ENCODE data around the gene MCF2L. TPM values are rescaled to one million over a fixed set of nuclear protein-coding genes. Genes with fewer than 3 reads are reported as not detected.

MCF2L gene
- polyA plus RNA-seq, 2 donors: 10.9 to 19.4 TPM

- no peaks in the 10 kb centered on the region for H3K9me3 ChIP-seq (ENCODE audit: control insufficient read depth in 2 of 2, insufficient read depth in 1 of 2, low read depth in 1 of 2, low read length in 1 of 2)
- H3K36me3 ChIP-seq (ENCODE audit: control insufficient read depth in 2 of 2, insufficient read depth in 2 of 2, low read length in 1 of 2): peaks cover 0 to 28% of the 10 kb centered on the region in 2 donors
- H3K4me3 ChIP-seq (ENCODE audit: low read depth in 1 of 2, low read length in 2 of 2): no peak overlapping the region
- H3K4me1 ChIP-seq (ENCODE audit: control insufficient read depth in 2 of 2, insufficient read depth in 2 of 2, low read length in 1 of 2): peaks cover 0 to 2% of the 10 kb centered on the region in 2 donors
- no peak overlapping the region for H3K27ac ChIP-seq (ENCODE audit: low read depth in 2 of 2, low read length in 1 of 2)
- no peaks in the 10 kb centered on the region for H3K27me3 ChIP-seq (ENCODE audit: control insufficient read depth in 1 of 2, insufficient read depth in 2 of 2, low read length in 2 of 2)
- 90 to 93% methylated on average over 40 of the region's 40 CpGs for WGBS, 2 donors
Observed at GRCh38 chr13:113087923-113088690, 119.1 kb downstream of the MCF2L start.

GRCh38 chr13:113088691-113089020 lies 119.6 kb downstream of the MCF2L start:
- H3K4me1 ChIP-seq (ENCODE audit: control insufficient read depth in 2 of 2, insufficient read depth in 2 of 2, low read length in 1 of 2): no peaks in the 10 kb centered on the region
- no peaks in the 10 kb centered on the region for H3K27me3 ChIP-seq (ENCODE audit: control insufficient read depth in 1 of 2, insufficient read depth in 2 of 2, low read length in 2 of 2)
- H3K27ac ChIP-seq (ENCODE audit: low read depth in 2 of 2, low read length in 1 of 2): no peak overlapping the region
- H3K36me3 ChIP-seq (ENCODE audit: control insufficient read depth in 2 of 2, insufficient read depth in 2 of 2, low read length in 1 of 2): peaks cover 0 to 28% of the 10 kb centered on the region in 2 donors
- H3K4me3 ChIP-seq (ENCODE audit: low read depth in 1 of 2, low read length in 2 of 2): no peak overlapping the region
- H3K9me3 ChIP-seq (ENCODE audit: control insufficient read depth in 2 of 2, insufficient read depth in 1 of 2, low read depth in 1 of 2, low read length in 1 of 2): no peaks in the 10 kb centered on the region
- WGBS, 2 donors: 87 to 90% methylated on average over 17 of the region's 17 CpGs

GRCh38 chr13:113089693-113090414 lies 120.8 kb downstream of the MCF2L start:
- peaks cover 0 to 26% of the 10 kb centered on the region in 2 donors for H3K36me3 ChIP-seq (ENCODE audit: control insufficient read depth in 2 of 2, insufficient read depth in 2 of 2, low read length in 1 of 2)
- H3K9me3 ChIP-seq (ENCODE audit: control insufficient read depth in 2 of 2, insufficient read depth in 1 of 2, low read depth in 1 of 2, low read length in 1 of 2): no peaks in the 10 kb centered on the region
- 89 to 90% methylated on average over 36 of the region's 36 CpGs for WGBS, 2 donors
- H3K4me3 ChIP-seq (ENCODE audit: low read depth in 1 of 2, low read length in 2 of 2): no peak overlapping the region
- no peak overlapping the region for H3K27ac ChIP-seq (ENCODE audit: low read depth in 2 of 2, low read length in 1 of 2)
- H3K27me3 ChIP-seq (ENCODE audit: control insufficient read depth in 1 of 2, insufficient read depth in 2 of 2, low read length in 2 of 2): no peaks in the 10 kb centered on the region
- H3K4me1 ChIP-seq (ENCODE audit: control insufficient read depth in 2 of 2, insufficient read depth in 2 of 2, low read length in 1 of 2): no peaks in the 10 kb centered on the region

GRCh38 chr13:113090415-113090770 lies 121.4 kb downstream of the MCF2L start:
- Histone ChIP-seq H3K27ac (ENCODE audit: low read depth in 2 of 2, low read length in 1 of 2) (no peak overlapping the region), H3K9me3 (ENCODE audit: control insufficient read depth in 2 of 2, insufficient read depth in 1 of 2, low read depth in 1 of 2, low read length in 1 of 2) (no peaks in the 10 kb centered on the region), H3K4me1 (ENCODE audit: control insufficient read depth in 2 of 2, insufficient read depth in 2 of 2, low read length in 1 of 2) (no peaks in the 10 kb centered on the region), H3K4me3 (ENCODE audit: low read depth in 1 of 2, low read length in 2 of 2) (no peak overlapping the region), H3K36me3 (ENCODE audit: control insufficient read depth in 2 of 2, insufficient read depth in 2 of 2, low read length in 1 of 2) (peaks cover 0 to 21% of the 10 kb centered on the region in 2 donors), H3K27me3 (ENCODE audit: control insufficient read depth in 1 of 2, insufficient read depth in 2 of 2, low read length in 2 of 2) (no peaks in the 10 kb centered on the region)
- 87 to 89% methylated on average over 13 of the region's 13 CpGs for WGBS, 2 donors

GRCh38 chr13:113090806-113091205 lies 121.8 kb downstream of the MCF2L start:
- H3K27me3 ChIP-seq (ENCODE audit: control insufficient read depth in 1 of 2, insufficient read depth in 2 of 2, low read length in 2 of 2): no peaks in the 10 kb centered on the region
- H3K9me3 ChIP-seq (ENCODE audit: control insufficient read depth in 2 of 2, insufficient read depth in 1 of 2, low read depth in 1 of 2, low read length in 1 of 2): no peaks in the 10 kb centered on the region
- peaks cover 0 to 21% of the 10 kb centered on the region in 2 donors for H3K36me3 ChIP-seq (ENCODE audit: control insufficient read depth in 2 of 2, insufficient read depth in 2 of 2, low read length in 1 of 2)
- H3K4me1 ChIP-seq (ENCODE audit: control insufficient read depth in 2 of 2, insufficient read depth in 2 of 2, low read length in 1 of 2): no peaks in the 10 kb centered on the region
- no peak overlapping the region for H3K4me3 ChIP-seq (ENCODE audit: low read depth in 1 of 2, low read length in 2 of 2)
- H3K27ac ChIP-seq (ENCODE audit: low read depth in 2 of 2, low read length in 1 of 2): no peak overlapping the region
- 91 to 92% methylated on average over 24 of the region's 24 CpGs for WGBS, 2 donors

- H3K36me3 ChIP-seq (ENCODE audit: control insufficient read depth in 2 of 2, insufficient read depth in 2 of 2, low read length in 1 of 2): peaks cover 0 to 22% of the 10 kb centered on the region in 2 donors
- H3K4me3 ChIP-seq (ENCODE audit: low read depth in 1 of 2, low read length in 2 of 2): no peak overlapping the region
- H3K27ac ChIP-seq (ENCODE audit: low read depth in 2 of 2, low read length in 1 of 2): no peak overlapping the region
- no peaks in the 10 kb centered on the region for H3K9me3 ChIP-seq (ENCODE audit: control insufficient read depth in 2 of 2, insufficient read depth in 1 of 2, low read depth in 1 of 2, low read length in 1 of 2)
- WGBS, 2 donors: 87 to 90% methylated on average over 30 of the region's 30 CpGs
- no peaks in the 10 kb centered on the region for H3K27me3 ChIP-seq (ENCODE audit: control insufficient read depth in 1 of 2, insufficient read depth in 2 of 2, low read length in 2 of 2)
- no peaks in the 10 kb centered on the region for H3K4me1 ChIP-seq (ENCODE audit: control insufficient read depth in 2 of 2, insufficient read depth in 2 of 2, low read length in 1 of 2)
Observed at GRCh38 chr13:113091211-113091771, 122.3 kb downstream of the MCF2L start.

- no peak overlapping the region for H3K4me3 ChIP-seq (ENCODE audit: low read depth in 1 of 2, low read length in 2 of 2)
- 89 to 90% methylated on average over 33 of the region's 33 CpGs for WGBS, 2 donors
- H3K9me3 ChIP-seq (ENCODE audit: control insufficient read depth in 2 of 2, insufficient read depth in 1 of 2, low read depth in 1 of 2, low read length in 1 of 2): no peaks in the 10 kb centered on the region
- no peaks in the 10 kb centered on the region for H3K4me1 ChIP-seq (ENCODE audit: control insufficient read depth in 2 of 2, insufficient read depth in 2 of 2, low read length in 1 of 2)
- H3K36me3 ChIP-seq (ENCODE audit: control insufficient read depth in 2 of 2, insufficient read depth in 2 of 2, low read length in 1 of 2): peaks cover 0 to 22% of the 10 kb centered on the region in 2 donors
- no peaks in the 10 kb centered on the region for H3K27me3 ChIP-seq (ENCODE audit: control insufficient read depth in 1 of 2, insufficient read depth in 2 of 2, low read length in 2 of 2)
- no peak overlapping the region for H3K27ac ChIP-seq (ENCODE audit: low read depth in 2 of 2, low read length in 1 of 2)
Observed at GRCh38 chr13:113091891-113092775, 123.1 kb downstream of the MCF2L start.

GRCh38 chr13:113092776-113093579 lies 124.0 kb downstream of the MCF2L start:
- H3K4me3 ChIP-seq (ENCODE audit: low read depth in 1 of 2, low read length in 2 of 2): no peak overlapping the region
- H3K36me3 ChIP-seq (ENCODE audit: control insufficient read depth in 2 of 2, insufficient read depth in 2 of 2, low read length in 1 of 2): peaks cover 0 to 18% of the 10 kb centered on the region in 2 donors
- H3K27ac ChIP-seq (ENCODE audit: low read depth in 2 of 2, low read length in 1 of 2): no peak overlapping the region
- no peaks in the 10 kb centered on the region for H3K9me3 ChIP-seq (ENCODE audit: control insufficient read depth in 2 of 2, insufficient read depth in 1 of 2, low read depth in 1 of 2, low read length in 1 of 2)
- H3K27me3 ChIP-seq (ENCODE audit: control insufficient read depth in 1 of 2, insufficient read depth in 2 of 2, low read length in 2 of 2): no peaks in the 10 kb centered on the region
- H3K4me1 ChIP-seq (ENCODE audit: control insufficient read depth in 2 of 2, insufficient read depth in 2 of 2, low read length in 1 of 2): no peaks in the 10 kb centered on the region
- WGBS, 2 donors: 92 to 94% methylated on average over 25 of the region's 25 CpGs

Data from esophagus (tissue), 2 donors.